NT2/D1 (cell line): ENCODE data around the gene EPHA7.

Experiments used
- YY1 ChIP-seq: IDR thresholded peaks from 2 replicates; pipeline ENCODE4 v1.6.1; 2011; ENCODE audit not compliant: insufficient read length, insufficient read depth
- ZNF274 ChIP-seq: IDR thresholded peaks from 2 replicates; pipeline ENCODE4 v1.6.1; 2011; ENCODE audit warnings: mild to moderate bottlenecking, low read depth, low read length

DNA sequence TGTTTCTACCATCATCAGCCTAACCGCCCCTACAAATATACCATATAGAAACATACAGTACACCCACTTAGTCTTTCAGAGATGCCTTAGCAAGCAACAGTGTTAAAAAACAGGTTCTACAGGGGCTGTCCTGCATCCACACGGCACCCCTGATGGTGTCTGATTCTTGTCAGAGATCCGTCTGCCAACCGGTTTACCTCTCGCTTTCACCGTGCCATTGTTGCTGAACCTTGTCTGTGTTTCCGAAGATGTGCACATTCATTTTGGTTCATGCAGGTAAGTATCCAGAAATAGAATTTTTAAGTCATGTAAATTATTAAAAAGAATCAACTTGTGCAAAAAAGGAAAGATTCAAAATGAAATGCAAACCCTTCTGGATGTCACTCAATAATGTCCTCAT, 52.9 kb downstream of the EPHA7 start:
- TF ChIP-seq YY1 (no peak), ZNF274 (no peak)
